ENCODE data around the gene METAP1.
"Not testable (repeated sequence)": the region's sequence is repeated elsewhere in the genome, so short reads cannot be mapped to it uniquely, and the experiment has no call there.

The METAP1 gene

DNA sequence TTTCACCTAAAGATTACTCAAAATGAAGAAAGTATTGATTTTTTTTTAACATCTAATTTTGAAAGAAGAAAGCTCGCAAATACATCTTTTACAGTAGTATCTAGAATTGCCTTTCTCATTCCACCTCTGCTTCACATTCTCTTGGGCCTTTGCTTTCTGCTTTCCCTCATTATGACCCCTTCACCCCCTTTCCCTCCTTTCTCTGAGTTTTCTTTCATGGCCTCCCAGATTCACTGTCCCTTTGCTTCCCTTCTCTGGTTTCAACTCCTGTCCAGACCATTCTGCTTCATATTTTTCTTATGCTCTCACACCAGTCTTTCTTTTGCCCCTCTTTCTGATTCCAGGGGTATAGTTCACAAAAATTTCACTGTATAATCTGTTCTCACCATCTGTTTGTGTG lies 64.0 kb downstream of the METAP1 start:
- DNase-seq (ENCODE audit: low read depth), result no peak

DNA sequence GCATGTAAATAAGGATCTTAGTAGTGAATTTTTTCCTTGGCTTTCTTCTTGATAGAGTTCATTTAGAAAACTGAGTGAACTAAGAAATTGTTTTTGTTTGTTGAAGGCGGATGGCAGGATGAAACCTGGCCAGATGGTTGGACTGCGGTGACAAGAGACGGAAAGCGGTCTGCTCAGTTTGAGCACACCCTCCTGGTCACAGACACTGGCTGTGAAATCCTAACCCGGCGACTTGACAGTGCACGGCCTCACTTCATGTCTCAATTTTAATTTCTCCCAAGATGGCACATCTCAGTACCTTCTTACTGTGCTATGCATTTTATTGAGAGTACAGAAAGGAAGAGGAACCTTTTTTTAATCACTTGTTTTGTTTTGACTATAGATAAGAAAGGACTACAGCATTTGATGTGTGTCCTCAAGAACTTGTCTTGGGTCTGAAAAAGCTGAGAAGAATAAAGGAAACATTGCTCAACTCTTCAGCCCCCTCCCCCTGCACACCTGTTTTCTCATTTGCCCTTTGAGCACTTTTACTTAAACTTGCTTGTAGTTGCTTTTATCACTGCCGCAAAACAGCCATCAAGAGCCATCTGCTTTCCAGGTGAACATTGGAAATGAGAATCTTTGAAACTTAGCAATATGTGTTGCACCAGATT lies 65.7 kb downstream of the METAP1 start:
- no peak for DNase-seq (ENCODE audit: low read depth)

DNA sequence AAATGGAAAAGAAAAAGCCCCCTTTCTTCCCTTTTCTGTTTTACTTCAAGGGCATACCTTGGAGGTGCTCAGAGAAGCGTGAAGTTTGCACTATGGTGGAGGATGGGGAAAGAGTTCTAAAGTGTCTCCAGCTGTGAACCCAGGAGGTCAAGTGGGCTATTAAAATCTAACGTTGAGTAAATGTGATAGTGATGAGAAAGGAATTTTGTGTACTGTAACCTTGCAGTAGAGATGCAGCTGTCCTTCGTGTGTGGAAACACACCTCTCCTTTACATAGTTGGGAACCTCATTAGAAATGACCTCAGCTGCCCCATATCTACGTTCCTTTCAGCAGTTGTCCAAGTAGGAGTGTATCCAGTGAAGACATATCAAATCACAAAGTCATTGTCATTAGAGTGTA lies 66.6 kb downstream of the METAP1 start:
- DNase-seq (ENCODE audit: low read depth), result no peak

DNA sequence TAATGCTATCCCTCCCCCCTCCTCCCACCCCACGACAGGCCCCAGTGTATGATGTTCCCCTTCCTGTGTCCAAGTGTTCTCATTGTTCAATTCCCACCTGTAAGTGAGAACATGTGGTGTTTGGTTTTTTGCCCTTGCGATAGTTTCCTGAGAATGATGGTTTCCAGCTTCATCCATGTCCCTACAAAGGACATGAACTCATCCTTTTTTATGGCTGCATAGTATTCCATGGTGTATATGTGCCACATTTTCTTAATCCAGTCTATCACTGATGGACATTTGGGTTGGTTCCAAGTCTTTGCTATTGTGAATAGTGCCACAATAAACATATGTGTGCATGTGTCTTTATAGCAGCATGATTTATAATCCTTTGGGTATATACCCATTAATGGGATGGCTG lies 70.0 kb downstream of the METAP1 start:
- DNase-seq (ENCODE audit: low read depth), result not testable (repeated sequence)

- DNase-seq (ENCODE audit: low read depth), result no peak
These were observed 72.1 kb downstream of the METAP1 start for GRCh38 chr4:99067617-99068016.

DNA sequence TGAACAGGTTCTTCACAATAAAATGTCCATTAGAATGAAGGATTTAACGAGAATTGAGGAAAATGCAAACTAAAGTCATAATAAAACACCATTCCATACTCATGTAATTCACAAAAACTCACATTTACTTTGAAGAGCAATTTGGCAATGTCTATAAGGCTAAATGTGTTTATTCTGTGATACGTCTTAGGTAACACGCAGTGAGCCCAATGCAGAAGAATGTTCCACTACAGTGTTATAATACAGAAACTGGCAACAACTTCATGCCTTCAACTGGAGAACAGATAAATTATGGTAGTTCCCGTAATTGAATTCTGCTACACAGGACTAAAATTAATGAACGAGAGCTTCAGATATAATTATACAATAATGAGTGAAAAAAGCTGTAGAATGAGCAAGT lies 75.6 kb downstream of the METAP1 start:
- no peak for DNase-seq (ENCODE audit: low read depth)

DNA sequence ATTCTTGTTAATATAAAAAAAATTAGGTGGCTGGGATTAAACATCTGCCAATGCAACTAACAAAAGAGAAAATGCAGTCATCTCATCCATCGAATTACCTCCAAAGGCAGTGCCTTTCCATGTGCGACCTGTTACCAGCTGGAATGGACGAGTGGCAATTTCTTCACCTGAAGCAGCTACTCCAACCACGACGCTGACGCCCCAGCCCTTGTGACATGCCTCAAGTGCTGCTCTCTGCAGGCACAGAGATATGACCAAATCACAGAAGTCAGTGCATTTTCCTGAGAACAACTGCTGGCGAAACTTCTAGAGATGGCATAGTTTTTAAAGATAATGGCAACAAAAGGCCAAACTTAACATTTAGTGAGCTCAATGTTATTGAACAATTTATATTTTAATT lies 79.3 kb downstream of the METAP1 start:
- DNase-seq (ENCODE audit: low read depth), result no peak

DNA sequence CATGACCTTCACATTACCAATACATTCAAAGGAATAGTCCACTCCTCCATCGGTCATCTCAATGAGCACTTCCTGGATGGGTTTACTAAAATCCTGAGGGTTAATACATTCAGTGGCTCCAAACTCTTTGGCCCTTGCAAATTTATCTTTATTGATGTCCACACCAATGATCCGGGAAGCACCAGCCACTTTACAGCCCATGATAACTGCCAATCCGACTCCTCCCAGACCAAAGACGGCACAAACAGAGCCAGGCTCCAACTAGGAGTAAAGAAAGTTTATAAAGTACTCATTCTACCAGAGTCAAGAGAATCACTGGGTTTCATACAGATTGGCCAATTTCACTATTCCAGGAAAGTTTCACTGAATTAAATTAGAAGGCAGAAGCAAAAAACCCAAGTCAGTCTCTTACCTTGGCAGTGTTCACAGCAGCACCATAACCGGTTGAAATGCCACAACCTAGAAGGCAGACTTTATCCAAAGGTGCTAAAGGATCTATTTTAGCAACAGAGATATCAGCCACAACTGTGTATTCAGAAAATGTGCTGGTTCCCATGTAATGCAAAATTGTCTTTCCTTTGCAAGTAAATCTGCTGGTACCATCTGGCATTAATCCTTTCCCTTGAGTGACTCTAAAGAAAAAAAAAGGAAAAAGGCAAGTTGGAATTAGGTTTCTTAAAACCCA lies 80.9 kb downstream of the METAP1 start:
- DNase-seq (ENCODE audit: low read depth), result no peak

DNA sequence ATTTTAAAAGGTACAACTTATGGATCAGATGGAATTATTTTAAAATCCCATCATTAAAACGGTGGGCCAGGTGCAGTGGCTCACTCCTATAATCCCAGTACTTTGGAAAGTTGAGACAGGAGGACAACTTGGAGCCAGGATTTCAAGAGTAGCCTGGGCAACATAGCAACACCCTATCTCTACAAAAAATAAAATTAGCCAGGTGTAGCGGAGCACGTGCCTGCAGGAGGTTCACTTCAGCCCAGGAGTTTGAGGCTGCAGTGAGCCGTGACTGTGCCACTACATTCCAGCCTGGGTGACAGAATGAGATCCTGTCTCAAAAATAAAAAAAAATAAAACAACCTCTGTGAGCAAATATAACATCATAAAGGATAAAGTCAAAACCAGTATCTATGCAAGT lies 81.7 kb downstream of the METAP1 start:
- DNase-seq (ENCODE audit: low read depth), result no peak

GRCh38 chr4:99078336-99078735 lies 82.8 kb downstream of the METAP1 start:
- no peak for DNase-seq (ENCODE audit: low read depth)

GRCh38 chr4:99078931-99079624 lies 83.6 kb downstream of the METAP1 start:
- DNase-seq (ENCODE audit: low read depth), result no peak

GRCh38 chr4:99079625-99080295 lies 84.2 kb downstream of the METAP1 start:
- no peak for DNase-seq (ENCODE audit: low read depth)

- not testable (repeated sequence) for DNase-seq (ENCODE audit: low read depth)
These were observed 85.3 kb downstream of the METAP1 start for GRCh38 chr4:99080869-99081268.

DNA sequence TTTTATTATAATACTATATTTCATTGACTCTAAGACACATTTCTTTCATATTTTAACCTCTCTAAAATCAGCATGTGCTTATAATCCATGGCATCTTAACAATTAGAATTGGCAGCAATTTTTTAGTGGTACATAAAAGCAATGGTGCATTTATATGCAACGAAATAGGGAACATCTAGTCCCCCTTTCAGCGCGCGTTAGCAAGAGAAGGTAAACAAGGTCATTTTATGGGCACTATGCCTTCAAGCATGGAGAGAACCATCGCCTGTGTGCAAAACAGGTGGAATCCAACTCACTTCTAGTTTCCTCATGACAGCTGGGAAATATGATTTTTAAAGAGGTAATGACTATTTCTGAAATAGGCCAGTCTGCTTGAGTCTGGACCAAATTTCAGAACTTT lies 86.7 kb downstream of the METAP1 start:
- DNase-seq (ENCODE audit: low read depth), result no peak

DNA sequence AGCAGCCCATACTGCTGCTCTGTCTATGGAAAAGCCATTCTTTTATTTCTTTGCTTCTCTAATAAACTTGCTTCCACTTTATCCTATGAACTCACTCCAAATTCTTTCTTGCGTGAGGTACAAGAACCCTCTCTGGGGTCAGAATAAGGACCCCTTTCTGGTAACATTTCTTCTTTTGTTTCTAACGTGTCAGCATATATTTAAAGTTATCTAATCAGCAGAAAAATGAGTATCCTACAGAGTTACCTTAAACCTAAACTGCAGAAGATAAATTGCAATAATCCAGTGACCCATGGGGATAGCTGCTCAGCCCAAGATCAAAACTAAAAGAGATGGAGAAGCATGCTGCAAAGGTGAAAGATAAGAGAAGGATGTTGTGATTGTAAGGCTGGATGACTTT lies 89.1 kb downstream of the METAP1 start:
- no peak for DNase-seq (ENCODE audit: low read depth)

- DNase-seq (ENCODE audit: low read depth), result no peak
These were observed 92.5 kb downstream of the METAP1 start for GRCh38 chr4:99088023-99088449.

DNA sequence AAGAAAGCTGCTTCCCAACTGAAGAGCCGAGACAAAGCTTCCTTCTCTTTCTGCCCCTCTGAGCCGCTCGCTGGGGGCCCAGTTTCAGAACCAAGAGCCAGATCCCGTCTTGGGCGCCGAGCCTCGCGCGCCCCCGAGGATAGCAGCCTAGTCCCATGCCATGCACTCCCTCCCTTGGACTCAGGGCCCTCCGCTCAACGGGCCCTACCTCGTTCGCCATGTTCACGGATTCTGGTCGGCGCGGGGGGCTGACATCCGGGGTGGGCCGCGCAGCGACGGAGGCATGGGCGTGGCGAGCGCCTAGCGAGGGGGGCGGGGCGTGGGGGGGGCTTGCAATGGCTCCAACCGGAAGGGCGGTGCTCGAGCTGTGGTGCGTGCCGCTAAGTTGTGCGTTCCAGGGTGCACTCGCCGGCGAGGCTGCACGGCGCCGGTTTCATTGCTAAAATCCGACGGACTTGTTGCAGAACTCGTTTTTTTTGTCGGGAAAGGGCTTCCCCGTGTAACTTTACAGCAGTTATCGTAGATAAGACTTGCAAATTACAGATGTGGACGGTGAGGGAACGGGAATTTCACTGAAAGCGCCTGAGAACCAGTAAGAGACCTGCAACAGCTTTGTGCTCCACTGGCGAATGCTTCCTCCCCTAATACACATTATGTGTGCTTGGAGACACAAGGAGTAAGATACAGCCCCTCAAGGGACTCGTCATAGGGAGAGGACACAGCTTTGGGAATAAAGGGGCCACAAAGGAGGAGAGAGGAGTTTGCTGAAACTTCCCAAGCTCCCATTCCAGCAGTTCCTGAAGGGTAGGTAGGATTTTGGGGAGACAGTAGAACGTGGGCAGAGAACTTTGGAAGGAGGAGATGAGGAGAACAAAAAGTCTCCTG lies 93.2 kb downstream of the METAP1 start, which contains the start of gene ADH5:
ADH5 (minus strand) TSS at position 308 of the 885 bp plus-strand sequence; CDS start at position 220, 88 bp downstream.
- DNase-seq (ENCODE audit: low read depth), result peak; percentile 87

GRCh38 chr4:99090481-99091215 lies 95.1 kb downstream of the METAP1 start:
- DNase-seq (ENCODE audit: low read depth), result no peak

GRCh38 chr4:99091216-99091575 lies 95.7 kb downstream of the METAP1 start:
- no peak for DNase-seq (ENCODE audit: low read depth)

DNA sequence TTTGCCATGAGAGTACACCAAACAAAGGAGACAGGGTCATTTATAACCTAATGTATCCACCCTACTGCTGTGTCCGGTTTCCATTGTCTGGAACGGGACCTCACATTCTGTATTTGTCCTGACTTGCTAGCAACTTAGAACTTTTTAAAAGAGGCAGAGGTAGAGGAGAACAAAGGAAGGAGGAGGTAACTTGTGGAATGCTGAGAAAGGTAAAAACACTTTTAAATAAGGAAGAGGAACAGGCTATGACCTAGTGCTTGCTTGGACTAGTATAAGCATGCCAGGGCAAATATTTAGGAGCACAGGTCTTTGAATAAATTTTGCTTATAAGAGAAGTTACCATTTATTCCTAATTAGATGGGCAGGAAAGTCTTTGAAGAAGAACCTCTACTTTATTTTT lies 96.3 kb downstream of the METAP1 start:
- not testable (repeated sequence) for DNase-seq (ENCODE audit: low read depth)

DNA sequence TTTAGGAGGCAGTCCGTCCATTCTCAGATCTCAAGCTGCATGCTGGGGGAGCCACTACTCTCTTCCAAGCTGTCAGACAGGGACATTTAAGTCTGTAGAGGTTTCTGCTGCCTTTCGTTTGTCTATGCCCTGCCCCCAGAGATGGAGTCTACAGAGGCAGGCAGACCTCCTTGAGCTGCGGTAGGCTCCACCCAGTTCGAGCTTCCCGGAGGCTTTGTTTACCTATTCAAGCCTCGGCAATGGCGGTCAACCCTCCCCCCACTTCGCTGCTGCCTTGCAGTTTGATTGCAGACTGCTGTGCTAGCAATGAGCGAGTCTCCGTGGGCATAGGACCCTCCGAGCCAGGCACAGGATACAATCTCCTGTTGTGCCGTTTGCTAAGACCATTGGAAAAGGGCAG lies 103.8 kb downstream of the METAP1 start:
- DNase-seq (ENCODE audit: low read depth), result no peak

Data from stimulated activated CD8-positive, alpha-beta memory T cell treated with anti-CD3 and anti-CD28 coated beads, Interleukin-4, amount 100 ng/mL, for 24 hours (primary cell).